Large intestine (tissue), 3 donors: ENCODE data around the gene EYS. TPM values are rescaled to one million over a fixed set of nuclear protein-coding genes. Genes with fewer than 3 reads are reported as not detected.

Source experiments
- DNase-seq, 2 donors: peaks; one replicate each; pipeline versions ENCODE4 v3.0.0 to v3.0.0-alpha.2; 2013
- H3K27ac ChIP-seq: one replicate; pipeline ENCODE4 v1.5.1; 2013; ENCODE audit warnings: low read length
- H3K27me3 ChIP-seq: 2 replicates; pipeline ENCODE4 v1.6.1; 2013; ENCODE audit warnings: low read length; ENCODE audit not compliant: control insufficient read depth, insufficient read depth
- H3K36me3 ChIP-seq: 2 replicates; pipeline ENCODE4 v1.6.1; 2013; ENCODE audit warnings: low read length; ENCODE audit not compliant: control insufficient read depth, insufficient read depth
- H3K4me1 ChIP-seq: one replicate; pipeline ENCODE4 v1.6.1; 2013; ENCODE audit warnings: low read length; ENCODE audit not compliant: control insufficient read depth, insufficient read depth
- H3K4me3 ChIP-seq: one replicate; pipeline ENCODE4 v1.5.1; 2013; ENCODE audit warnings: low read length
- H3K9me3 ChIP-seq: one replicate; pipeline ENCODE4 v1.6.1; 2013; ENCODE audit warnings: mild to moderate bottlenecking, low read depth, low read length, moderate library complexity; ENCODE audit not compliant: control insufficient read depth
- WGBS: methylation state at CpG from one replicate; pipeline ENCODE4 v1.1.5; 2013; ENCODE audit warnings: low lambda C conversion rate; ENCODE audit not compliant: insufficient coverage; 5-methylcytosine and 5-hydroxymethylcytosine counted together
- polyA plus RNA-seq: library from polyadenylated mRNA; unstranded; fragments of 120-200 nt; gene quantifications from one replicate; pipeline ENCODE4 v1.2.1, GENCODE V29; 2013

EYS gene
- polyA plus RNA-seq, 1 donor = 0.76 TPM

- Histone ChIP-seq H3K9me3 (no peaks in the 10 kb centered on the region), H3K27me3 (no peaks in the 10 kb centered on the region)
- WGBS = 100% methylated on average over 1 of the region's 2 CpGs
Observed at GRCh38 chr6:64904616-64905015, 802.4 kb downstream of the EYS start.

GRCh38 chr6:64902596-64902995, 804.4 kb downstream of the EYS start:
- H3K9me3 ChIP-seq = no peaks in the 10 kb centered on the region
- no peaks in the 10 kb centered on the region for H3K36me3 ChIP-seq
- H3K4me3 ChIP-seq = no peak overlapping the region
- no peak overlapping the region for H3K27ac ChIP-seq
- DNase-seq = no peak
- H3K27me3 ChIP-seq = no peaks in the 10 kb centered on the region
- no peaks in the 10 kb centered on the region for H3K4me1 ChIP-seq

More at GRCh38 chr6:64904616-64905015, 802.4 kb downstream of the EYS start:
- no peak for DNase-seq
- no peak overlapping the region for H3K27ac ChIP-seq
- H3K4me1 ChIP-seq = no peaks in the 10 kb centered on the region
- H3K36me3 ChIP-seq = no peaks in the 10 kb centered on the region
- no peak overlapping the region for H3K4me3 ChIP-seq

GRCh38 chr6:64896939-64897338, 810.1 kb downstream of the EYS start:
- Histone ChIP-seq H3K9me3 (no peaks in the 10 kb centered on the region), H3K4me1 (no peaks in the 10 kb centered on the region), H3K27me3 (no peaks in the 10 kb centered on the region), H3K4me3 (no peak overlapping the region), H3K27ac (no peak overlapping the region), H3K36me3 (no peaks in the 10 kb centered on the region)
- no peak for DNase-seq
- no CpG with 5 or more reads among the region's 4 CpGs for WGBS

GRCh38 chr6:64895945-64896344, 811.1 kb downstream of the EYS start:
- no peaks in the 10 kb centered on the region for H3K27me3 ChIP-seq
- H3K4me3 ChIP-seq = no peak overlapping the region
- no CpG with 5 or more reads among the region's 3 CpGs for WGBS
- no peaks in the 10 kb centered on the region for H3K9me3 ChIP-seq
- no peak overlapping the region for H3K27ac ChIP-seq
- DNase-seq = no peak
- H3K36me3 ChIP-seq = no peaks in the 10 kb centered on the region
- H3K4me1 ChIP-seq = no peaks in the 10 kb centered on the region

GRCh38 chr6:64890609-64891008, 816.4 kb downstream of the EYS start:
- Histone ChIP-seq H3K36me3 (no peaks in the 10 kb centered on the region), H3K27me3 (no peaks in the 10 kb centered on the region), H3K4me3 (no peak overlapping the region), H3K4me1 (no peaks in the 10 kb centered on the region), H3K27ac (no peak overlapping the region), H3K9me3 (no peaks in the 10 kb centered on the region)
- 69% methylated on average over 1 of the region's 1 CpG for WGBS
- no peak for DNase-seq

- Histone ChIP-seq H3K27ac (no peak overlapping the region), H3K27me3 (no peaks in the 10 kb centered on the region), H3K4me1 (no peaks in the 10 kb centered on the region), H3K4me3 (no peak overlapping the region), H3K36me3 (no peaks in the 10 kb centered on the region), H3K9me3 (no peaks in the 10 kb centered on the region)
- DNase-seq = no peak
- WGBS = 44% methylated on average over 1 of the region's 3 CpGs
Observed at GRCh38 chr6:64889144-64889543, 817.9 kb downstream of the EYS start.

- no peak for DNase-seq
- Histone ChIP-seq H3K9me3 (no peaks in the 10 kb centered on the region), H3K27ac (no peak overlapping the region), H3K36me3 (no peaks in the 10 kb centered on the region), H3K27me3 (no peaks in the 10 kb centered on the region), H3K4me3 (no peak overlapping the region), H3K4me1 (no peaks in the 10 kb centered on the region)
- WGBS = no CpG with 5 or more reads among the region's 3 CpGs
Observed at GRCh38 chr6:64874776-64875175, 832.2 kb downstream of the EYS start.

- H3K36me3 ChIP-seq = no peaks in the 10 kb centered on the region
- DNase-seq = no peak
- no peaks in the 10 kb centered on the region for H3K9me3 ChIP-seq
- H3K4me3 ChIP-seq = no peak overlapping the region
- H3K4me1 ChIP-seq = no peaks in the 10 kb centered on the region
- no peaks in the 10 kb centered on the region for H3K27me3 ChIP-seq
- no peak overlapping the region for H3K27ac ChIP-seq
Observed at GRCh38 chr6:64872633-64873032, 834.4 kb downstream of the EYS start.

- H3K4me3 ChIP-seq = no peak overlapping the region
- H3K9me3 ChIP-seq = no peaks in the 10 kb centered on the region
- WGBS = no CpG with 5 or more reads among the region's 6 CpGs
- H3K4me1 ChIP-seq = no peaks in the 10 kb centered on the region
- DNase-seq = no peak
- H3K27me3 ChIP-seq = no peaks in the 10 kb centered on the region
- H3K36me3 ChIP-seq = no peaks in the 10 kb centered on the region
- no peak overlapping the region for H3K27ac ChIP-seq
Observed at GRCh38 chr6:64861039-64861651, 845.9 kb downstream of the EYS start.

- Histone ChIP-seq H3K27ac (no peak overlapping the region), H3K36me3 (no peaks in the 10 kb centered on the region), H3K4me3 (no peak overlapping the region), H3K9me3 (no peaks in the 10 kb centered on the region), H3K27me3 (no peaks in the 10 kb centered on the region), H3K4me1 (no peaks in the 10 kb centered on the region)
- no peak for DNase-seq
- WGBS = no CpG with 5 or more reads among the region's 2 CpGs
Observed at GRCh38 chr6:64860203-64860602, 846.8 kb downstream of the EYS start.

- Histone ChIP-seq H3K4me3 (no peak overlapping the region), H3K27me3 (no peaks in the 10 kb centered on the region), H3K9me3 (no peaks in the 10 kb centered on the region), H3K36me3 (no peaks in the 10 kb centered on the region), H3K4me1 (no peaks in the 10 kb centered on the region), H3K27ac (no peak overlapping the region)
- DNase-seq = no peak
- WGBS = no CpG with 5 or more reads among the region's 1 CpG
Observed at GRCh38 chr6:64850121-64850520, 856.9 kb downstream of the EYS start.
